A673 (cell line): ENCODE data around the gene RNASEL.

Experiments
- EZH2 ChIP-seq: fragments of 200-600 bp; sonication (generic); IDR thresholded peaks from 2 replicates; pipeline ENCODE4 v1.6.1; 2017; ENCODE audit warnings: borderline replicate concordance, low read depth, mild to moderate bottlenecking, mixed read lengths, antibody characterized with exemption, low read length; ENCODE audit not compliant: poor library complexity, severe bottlenecking
- TF ChIP-seq, protein P1 (sequence below): fragments of 300-800, 200-600 bp; sonication (generic); conservative IDR thresholded peaks from 2 replicates; pipeline ENCODE4 v1.5.1; 2017; ENCODE audit warnings: low read depth, mild to moderate bottlenecking, antibody characterized with exemption, low read length, moderate library complexity, mixed read lengths

DNA sequence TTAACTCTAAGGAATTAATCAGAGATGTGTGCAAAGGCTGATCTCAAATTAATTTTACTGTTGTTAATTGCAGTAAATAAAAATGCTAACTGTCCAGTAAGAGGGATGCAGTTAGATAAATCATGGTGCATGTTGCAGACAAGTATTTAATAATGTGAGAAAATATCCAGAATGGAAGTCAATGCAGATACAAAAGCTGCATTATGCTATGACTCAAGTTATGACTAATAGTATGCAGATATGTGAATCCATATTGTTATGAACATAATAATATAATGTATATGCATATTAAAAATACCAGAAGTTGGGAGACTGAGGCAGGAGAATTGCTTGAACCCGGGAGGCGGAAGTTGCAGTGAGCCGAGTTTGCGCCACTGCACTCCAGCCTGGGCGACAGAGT, 21.4 kb downstream of the RNASEL start:
- TF ChIP-seq, protein P1, sequence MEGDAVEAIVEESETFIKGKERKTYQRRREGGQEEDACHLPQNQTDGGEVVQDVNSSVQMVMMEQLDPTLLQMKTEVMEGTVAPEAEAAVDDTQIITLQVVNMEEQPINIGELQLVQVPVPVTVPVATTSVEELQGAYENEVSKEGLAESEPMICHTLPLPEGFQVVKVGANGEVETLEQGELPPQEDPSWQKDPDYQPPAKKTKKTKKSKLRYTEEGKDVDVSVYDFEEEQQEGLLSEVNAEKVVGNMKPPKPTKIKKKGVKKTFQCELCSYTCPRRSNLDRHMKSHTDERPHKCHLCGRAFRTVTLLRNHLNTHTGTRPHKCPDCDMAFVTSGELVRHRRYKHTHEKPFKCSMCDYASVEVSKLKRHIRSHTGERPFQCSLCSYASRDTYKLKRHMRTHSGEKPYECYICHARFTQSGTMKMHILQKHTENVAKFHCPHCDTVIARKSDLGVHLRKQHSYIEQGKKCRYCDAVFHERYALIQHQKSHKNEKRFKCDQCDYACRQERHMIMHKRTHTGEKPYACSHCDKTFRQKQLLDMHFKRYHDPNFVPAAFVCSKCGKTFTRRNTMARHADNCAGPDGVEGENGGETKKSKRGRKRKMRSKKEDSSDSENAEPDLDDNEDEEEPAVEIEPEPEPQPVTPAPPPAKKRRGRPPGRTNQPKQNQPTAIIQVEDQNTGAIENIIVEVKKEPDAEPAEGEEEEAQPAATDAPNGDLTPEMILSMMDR = no peak
- TF ChIP-seq EZH2 = no peak
